T-cell (primary cell): Measurements from ENCODE around the gene FHL2. TPM values are rescaled to one million over a fixed set of nuclear protein-coding genes. Genes with fewer than 3 reads are reported as not detected.

Source experiments
- ATAC-seq, 4 experiments: fragments of 200-7000 bp in 3 of 4; fragments of 150-1000 bp in 1 of 4; cut with Tn5 transposase; replicated peaks in 1 of 4; 1 replicate in 3 of 4; 2 replicates in 1 of 4; pipeline ENCODE4 v1.10.0; 2021; ENCODE audit warnings: moderate library complexity in 3 of 4, mild to moderate bottlenecking in 2 of 4, moderate number of reproducible peaks in 1 of 4
- CTCF ChIA-PET, 2 donors: fragments of 300-600 bp; sonication (Branson Sonifier 250); formaldehyde crosslinking; loops; one replicate each; lab custom pipeline; 2022; ENCODE audit warnings: antibody characterized with exemption in 2 of 2; lab: Charles Lee
- POLR2A ChIA-PET, 2 donors: fragments of 300-600 bp; sonication (Branson Sonifier 250); formaldehyde crosslinking; loops; one replicate each; lab custom pipeline; 2022; ENCODE audit warnings: antibody characterized with exemption in 2 of 2; lab: Charles Lee
- DNase-seq, 35 experiments: peaks; one replicate each; pipeline versions ENCODE4 v3.0.0 to v3.0.0-alpha.2; 2013 to 2023
- H3K27ac ChIP-seq: one replicate; pipeline ENCODE4 v1.5.1; 2013; ENCODE audit warnings: low read length
- H3K27me3 ChIP-seq, 2 experiments: replicated peaks in 1 of 2; 1 replicate in 1 of 2; 2 replicates in 1 of 2; pipeline versions ENCODE4 v1.6.1 to v1.7.0; 2013; ENCODE audit warnings: low read length in 1 of 2, mixed read lengths in 1 of 2; ENCODE audit not compliant: control insufficient read depth in 2 of 2, insufficient read depth in 2 of 2; ENCODE audit errors: extremely low read depth in 1 of 2
- H3K36me3 ChIP-seq, 2 donors: 1 replicate in 1 of 2; 2 replicates in 1 of 2; pipeline versions ENCODE4 v1.6.1 to v1.7.0; 2013; ENCODE audit warnings: low read length in 1 of 2; ENCODE audit not compliant: control insufficient read depth in 2 of 2, insufficient read depth in 1 of 2; ENCODE audit errors: extremely low read depth in 1 of 2
- H3K4me1 ChIP-seq, 2 experiments: 1 replicate in 1 of 2; 2 replicates in 1 of 2; pipeline versions ENCODE4 v1.6.1 to v1.7.0; 2013; ENCODE audit warnings: low read length in 2 of 2, mixed read lengths in 1 of 2; ENCODE audit not compliant: insufficient read depth in 2 of 2, control insufficient read depth in 1 of 2; ENCODE audit errors: extremely low read depth in 1 of 2
- H3K4me3 ChIP-seq, 2 donors: 1 replicate in 1 of 2; 2 replicates in 1 of 2; pipeline versions ENCODE4 v1.5.1 to v1.7.0; 2013; ENCODE audit warnings: mild to moderate bottlenecking in 2 of 2, low read length in 1 of 2, moderate library complexity in 1 of 2; ENCODE audit not compliant: control insufficient read depth in 1 of 2; ENCODE audit errors: extremely low read depth in 1 of 2
- H3K9me3 ChIP-seq: 2 replicates; pipeline ENCODE4 v1.7.0; 2013
- H3K27ac Mint-ChIP-seq, 2 donors: one replicate each; pipeline ENCODE4 v1.8.0; 2020 to 2021; ENCODE audit warnings: mild to moderate bottlenecking in 2 of 2, mixed read lengths in 2 of 2
- H3K27me3 Mint-ChIP-seq, 2 donors: one replicate each; pipeline ENCODE4 v1.8.0; 2021 to 2022; ENCODE audit warnings: mixed read lengths in 2 of 2
- H3K36me3 Mint-ChIP-seq: one replicate; pipeline ENCODE4 v1.8.0; 2021; ENCODE audit warnings: mixed read lengths
- H3K4me1 Mint-ChIP-seq, 3 donors: one replicate each; pipeline ENCODE4 v1.8.0; 2020 to 2022; ENCODE audit warnings: mixed read lengths in 3 of 3, mild to moderate bottlenecking in 1 of 3
- H3K4me3 Mint-ChIP-seq, 3 donors: one replicate each; pipeline ENCODE4 v1.8.0; 2020 to 2022; ENCODE audit warnings: mild to moderate bottlenecking in 3 of 3, mixed read lengths in 3 of 3, moderate library complexity in 3 of 3
- H3K9me3 Mint-ChIP-seq, 3 donors: one replicate each; pipeline ENCODE4 v1.8.0; 2020 to 2022; ENCODE audit warnings: mixed read lengths in 3 of 3
- WGBS: methylation state at CpG from one replicate; pipeline ENCODE4 v1.1.5; 2013; ENCODE audit warnings: missing lambda C conversion rate; ENCODE audit not compliant: insufficient coverage; 5-methylcytosine and 5-hydroxymethylcytosine counted together
- total RNA-seq, 35 experiments: library from RNA in 6 of 35; stranded (reverse) in 6 of 35; fragments of 120-200 nt in 1 of 35; gene quantifications; one replicate each; pipeline versions ENCODE4 v1.2.1 to v1.2.4 and lab custom pipeline; 2013 to 2026

The FHL2 gene
- total RNA-seq, 5 donors from 2014 or later (not counting 1 experiment from before 2014, with no cell fraction given) = 0.56 to 1.2 (median 1.1) TPM

GRCh38 chr2:105358593-105358992, 40.3 kb downstream of the FHL2 start:
- WGBS = 99% methylated on average over 6 of the region's 6 CpGs
- Histone ChIP-seq H3K27me3 (no peaks in the 10 kb centered on the region), H3K27ac (no peak overlapping the region), H3K36me3 (peaks cover 5 to 29% of the 10 kb centered on the region in 2 donors), H3K4me1 (peaks cover 12 to 16% of the 10 kb centered on the region in 2 experiments), H3K4me3 (no peak overlapping the region), H3K9me3 (peaks cover 3% of the 10 kb centered on the region)
- H3K27me3 Mint-ChIP-seq = no peaks in the 10 kb centered on the region
- ChIA-PET CTCF (no interaction called here), POLR2A (no interaction called here)
- ATAC-seq (no peak), DNase-seq (no peak)
- H3K36me3 Mint-ChIP-seq = peaks cover 52% of the 10 kb centered on the region
- H3K27ac Mint-ChIP-seq = no peak overlapping the region
- H3K4me1 Mint-ChIP-seq = peaks cover 27 to 32% (median 30%) of the 10 kb centered on the region in 3 donors
- H3K9me3 Mint-ChIP-seq = peaks cover 4 to 14% (median 8%) of the 10 kb centered on the region in 3 donors
- no peak overlapping the region for H3K4me3 Mint-ChIP-seq

DNA sequence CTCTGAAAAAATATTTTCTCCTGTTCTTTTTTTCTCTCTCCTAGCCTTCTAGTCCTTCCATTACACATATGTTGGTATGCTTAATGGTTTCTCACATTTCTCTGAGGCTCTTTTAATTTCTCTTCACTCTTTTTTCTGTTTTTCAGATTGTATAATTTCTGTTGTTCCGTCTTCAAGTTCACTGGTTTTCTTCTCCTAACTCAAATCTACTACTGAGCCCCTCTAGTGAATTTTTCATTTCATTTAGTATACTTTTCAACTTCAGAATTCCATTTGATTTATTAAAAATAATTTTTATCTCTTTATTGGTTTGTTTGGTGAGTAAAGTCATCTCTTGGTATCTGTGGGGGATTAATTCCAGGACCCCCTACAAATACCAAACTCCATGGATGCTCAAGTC, 41.7 kb downstream of the FHL2 start:
- ATAC-seq = no peak
- Histone ChIP-seq H3K9me3 (peaks cover 3% of the 10 kb centered on the region), H3K27ac (no peak overlapping the region), H3K4me1 (peaks cover 9 to 12% of the 10 kb centered on the region in 2 experiments), H3K4me3 (no peak overlapping the region), H3K27me3 (no peaks in the 10 kb centered on the region), H3K36me3 (peaks cover 2 to 35% of the 10 kb centered on the region in 2 donors)
- H3K4me1 Mint-ChIP-seq = peaks cover 19% of the 10 kb centered on the region in 3 donors
- no peaks in the 10 kb centered on the region for H3K27me3 Mint-ChIP-seq
- H3K36me3 Mint-ChIP-seq = peaks cover 62% of the 10 kb centered on the region
- H3K27ac Mint-ChIP-seq = no peak overlapping the region
- DNase-seq = no peak
- ChIA-PET CTCF (no interaction called here), POLR2A (no interaction called here)
- H3K9me3 Mint-ChIP-seq = peaks cover 4 to 14% (median 8%) of the 10 kb centered on the region in 3 donors
- H3K4me3 Mint-ChIP-seq = no peak overlapping the region
- no CpG with 5 or more reads among the region's 1 CpG for WGBS

DNA sequence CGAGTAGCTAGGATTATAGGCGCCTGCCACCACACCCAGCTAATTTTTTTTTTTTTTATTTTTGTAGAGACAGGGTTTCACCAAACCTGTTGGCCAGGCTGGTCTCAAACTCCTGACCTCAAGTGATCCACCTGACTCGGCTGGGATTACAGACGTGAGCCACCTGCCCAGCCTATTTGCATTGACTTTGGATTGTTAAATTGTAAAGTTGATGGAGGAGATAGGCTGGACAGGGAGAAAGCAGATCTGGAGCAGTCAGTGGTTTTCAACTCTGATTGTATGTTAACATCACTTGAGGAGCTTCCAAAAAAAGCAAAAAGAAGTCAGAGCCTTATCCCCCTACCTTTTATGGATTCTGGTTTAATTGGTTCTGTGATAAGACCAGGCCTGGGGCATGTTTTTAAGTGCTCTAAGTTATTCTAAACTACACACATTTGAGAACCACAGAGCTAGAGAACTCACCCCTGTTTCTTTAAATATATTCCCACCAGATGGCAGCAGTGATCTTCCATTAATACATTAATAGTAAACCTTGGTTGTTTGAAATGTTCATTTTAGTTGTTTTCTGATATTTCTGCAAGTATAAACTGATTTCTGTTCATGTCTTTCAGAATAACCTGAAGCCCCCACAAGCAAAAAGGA, 54.0 kb downstream of the FHL2 start:
- H3K9me3 Mint-ChIP-seq = no peaks in the 10 kb centered on the region
- H3K4me3 Mint-ChIP-seq = no peak overlapping the region
- H3K27ac Mint-ChIP-seq = no peak overlapping the region
- Histone ChIP-seq H3K4me3 (no peak overlapping the region), H3K27ac (no peak overlapping the region), H3K4me1 (no peaks in the 10 kb centered on the region), H3K36me3 (peaks cover 0 to 86% of the 10 kb centered on the region in 2 donors), H3K9me3 (no peaks in the 10 kb centered on the region), H3K27me3 (no peaks in the 10 kb centered on the region)
- peak in 1 of 35 experiments; percentile 61 for DNase-seq
- ChIA-PET POLR2A (no interaction called here), CTCF (interaction anchor here (0.7 to 1.1 kb wide), 8 partner anchors 104 to 590 kb away, joined by 3 to 7 read pairs (median 3); no protein-coding TSS in a partner anchor)
- H3K4me1 Mint-ChIP-seq = peaks cover 8 to 9% (median 9%) of the 10 kb centered on the region in 3 donors
- WGBS = 100% methylated on average over 2 of the region's 4 CpGs
- no peaks in the 10 kb centered on the region for H3K27me3 Mint-ChIP-seq
- ATAC-seq = peak in 1 of 4 experiments; percentile 54
- H3K36me3 Mint-ChIP-seq = peaks cover 36% of the 10 kb centered on the region

DNA sequence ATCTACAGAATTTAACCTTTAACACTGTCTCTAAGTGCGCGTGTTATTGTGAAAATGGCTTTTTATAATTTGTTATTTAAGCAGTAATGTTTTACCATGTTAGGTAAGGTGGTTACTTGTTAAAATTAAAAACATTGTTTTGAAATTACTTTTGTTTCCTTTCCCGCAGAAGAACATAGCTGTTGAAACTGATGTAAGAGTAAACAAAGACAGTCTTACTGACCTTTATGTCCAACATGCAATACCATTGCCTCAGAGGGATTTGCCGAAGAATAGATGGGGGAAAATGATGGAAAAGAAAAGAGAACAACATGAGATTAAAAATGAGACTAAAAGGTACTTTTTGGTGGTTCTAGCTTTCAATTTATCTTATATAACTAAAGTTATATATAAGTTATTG, 59.4 kb downstream of the FHL2 start:
- Mint-ChIP-seq H3K36me3 (peaks cover 14% of the 10 kb centered on the region), H3K9me3 (no peaks in the 10 kb centered on the region), H3K27ac (no peak overlapping the region), H3K4me1 (peaks cover 40 to 46% (median 44%) of the 10 kb centered on the region in 3 donors), H3K27me3 (no peaks in the 10 kb centered on the region), H3K4me3 (peak overlapping the region in 2 of 3 donors; percentile 89 to 93)
- Histone ChIP-seq H3K9me3 (no peaks in the 10 kb centered on the region), H3K4me1 (peaks cover 16% of the 10 kb centered on the region in 2 experiments), H3K27ac (no peak overlapping the region), H3K36me3 (peaks cover 0 to 42% of the 10 kb centered on the region in 2 donors), H3K4me3 (no peak overlapping the region), H3K27me3 (no peaks in the 10 kb centered on the region)
- ChIA-PET POLR2A (interaction anchor here in 1 of 2 donors (0.6 to 1.0 kb wide), 2 partner anchors 10 to 38 kb away, joined by 3 to 9 read pairs; no protein-coding TSS in a partner anchor), CTCF (interaction anchor here in 1 of 2 donors (0.9 kb wide), 2 partner anchors 8 to 29 kb away, joined by 3 to 8 read pairs; no protein-coding TSS in a partner anchor)
- WGBS = no CpG with 5 or more reads among the region's 4 CpGs
- ATAC-seq (no peak), DNase-seq (no peak)

- H3K27me3 ChIP-seq = no peaks in the 10 kb centered on the region
- H3K9me3 Mint-ChIP-seq = no peaks in the 10 kb centered on the region
- WGBS = 0% methylated on average over 1 of the region's 5 CpGs
- H3K9me3 ChIP-seq = no peaks in the 10 kb centered on the region
- H3K27ac ChIP-seq = peak overlapping the region; percentile 92
- H3K36me3 Mint-ChIP-seq = peaks cover 11% of the 10 kb centered on the region
- H3K4me1 ChIP-seq = peaks cover 16% of the 10 kb centered on the region in 2 experiments
- peaks cover 0 to 31% of the 10 kb centered on the region in 2 donors for H3K36me3 ChIP-seq
- peaks cover 40 to 46% (median 44%) of the 10 kb centered on the region in 3 donors for H3K4me1 Mint-ChIP-seq
- H3K4me3 ChIP-seq = peak overlapping the region; percentile 78 to 97
- POLR2A ChIA-PET = interaction anchor here in 1 of 2 donors (0.7 to 1.3 kb wide), 2 partner anchors 8 to 597 kb away, joined by 3 to 5 read pairs; partner anchors contain the start of gene TGFBRAP1
- H3K27ac Mint-ChIP-seq = peak overlapping the region; percentile 89 to 100
- H3K27me3 Mint-ChIP-seq = no peaks in the 10 kb centered on the region
- ATAC-seq (no peak), DNase-seq (no peak)
- peak overlapping the region; percentile 89 to 100 (median 93) for H3K4me3 Mint-ChIP-seq
- CTCF ChIA-PET = interaction anchor here in 1 of 2 donors (0.6 to 1.1 kb wide), 2 partner anchors 10 to 31 kb away, joined by 4 read pairs; no protein-coding TSS in a partner anchor
These were observed 60.8 kb downstream of the FHL2 start for GRCh38 chr2:105338020-105338385.

GRCh38 chr2:105337122-105338019, 61.5 kb downstream of the FHL2 start, which contains the start of gene C2orf49:
TSS of gene C2orf49 (plus strand) at chr2:105337540. CDS start at chr2:105337588, 48 bp downstream.
- Histone ChIP-seq H3K9me3 (no peaks in the 10 kb centered on the region), H3K4me3 (peak within 1 kb of the TSS; percentile 78 to 97), H3K27ac (peak within 1 kb of the TSS; percentile 92), H3K27me3 (no peaks in the 10 kb centered on the region), H3K36me3 (peaks cover 0 to 27% of the 10 kb centered on the region in 2 donors), H3K4me1 (peaks cover 16% of the 10 kb centered on the region in 2 experiments)
- ChIA-PET CTCF (interaction anchor here (0.5 to 1.1 kb wide), 2 partner anchors 10 to 803 kb away, joined by 4 to 7 read pairs; no protein-coding TSS in a partner anchor), POLR2A (interaction anchor here in 1 of 2 donors (1.3 kb wide), 1 partner anchor 597 kb away, joined by 3 read pairs; no protein-coding TSS in a partner anchor)
- Mint-ChIP-seq H3K9me3 (no peaks in the 10 kb centered on the region), H3K4me3 (peak within 1 kb of the TSS; percentile 89 to 100 (median 93)), H3K27me3 (no peaks in the 10 kb centered on the region), H3K27ac (peak within 1 kb of the TSS; percentile 99 to 100), H3K4me1 (peaks cover 40 to 46% (median 41%) of the 10 kb centered on the region in 3 donors), H3K36me3 (peaks cover 8% of the 10 kb centered on the region)
- ATAC-seq (peak; percentile 90 to 95 (median 92)), DNase-seq (peak; percentile 71 to 93 (median 87))
- under 1% methylated on average over 43 of the region's 58 CpGs for WGBS
